Measurements from ENCODE around the gene PPFIBP2.

Gene PPFIBP2

DNA sequence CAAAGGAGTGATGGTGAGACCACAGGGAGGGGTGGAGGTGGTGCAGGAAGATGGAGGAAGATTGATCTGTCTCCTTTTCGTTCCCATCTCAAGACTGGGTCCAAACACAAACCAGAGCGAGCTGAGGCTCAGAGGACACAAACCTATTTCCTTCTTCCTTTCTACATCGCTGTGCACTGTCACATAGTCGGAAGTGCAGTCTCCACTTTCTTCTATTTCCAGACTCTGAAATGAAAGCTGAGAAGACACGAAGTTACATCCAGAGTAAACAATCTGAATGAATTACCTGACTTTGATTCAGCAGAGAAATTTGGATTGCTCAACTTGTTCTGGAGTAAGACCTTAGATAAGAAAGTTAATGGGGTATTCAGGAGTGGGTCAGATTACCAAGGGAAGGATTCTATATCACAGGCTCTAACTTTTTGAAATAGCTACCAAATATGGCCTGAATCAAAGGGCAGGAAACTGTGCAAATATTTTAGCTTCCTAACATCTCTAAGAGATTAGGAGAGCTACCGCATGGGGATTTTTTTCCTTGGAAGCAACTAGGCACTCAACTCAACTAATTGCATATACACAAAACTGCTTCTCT is 178.1 kb downstream of the PPFIBP2 start:
- no peak for DNase-seq (ENCODE audit: low read depth, low spot score)

DNA sequence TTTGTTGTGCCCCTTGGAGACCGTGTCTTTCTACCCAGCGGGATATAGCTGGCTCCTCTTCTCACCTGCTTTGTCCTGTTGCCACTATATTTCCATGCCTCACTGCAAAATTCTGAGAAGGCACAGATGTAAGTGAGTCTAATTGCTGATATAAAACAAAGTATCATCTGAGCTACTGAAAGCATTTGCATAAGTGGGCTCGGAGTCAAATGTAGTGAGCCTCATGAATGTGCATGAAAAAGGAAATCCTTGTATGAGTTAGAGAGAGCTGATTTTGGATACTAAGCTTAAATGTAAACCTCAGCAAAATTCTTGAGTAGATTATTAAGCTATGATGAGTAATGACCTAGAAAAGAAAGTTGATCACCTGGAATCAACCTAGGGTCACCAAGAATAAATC is 178.6 kb downstream of the PPFIBP2 start:
- no peak for DNase-seq (ENCODE audit: low read depth, low spot score)

GRCh38 chr11:7694235-7694634 is 180.4 kb downstream of the PPFIBP2 start:
- DNase-seq (ENCODE audit: low read depth, low spot score): no peak

DNA sequence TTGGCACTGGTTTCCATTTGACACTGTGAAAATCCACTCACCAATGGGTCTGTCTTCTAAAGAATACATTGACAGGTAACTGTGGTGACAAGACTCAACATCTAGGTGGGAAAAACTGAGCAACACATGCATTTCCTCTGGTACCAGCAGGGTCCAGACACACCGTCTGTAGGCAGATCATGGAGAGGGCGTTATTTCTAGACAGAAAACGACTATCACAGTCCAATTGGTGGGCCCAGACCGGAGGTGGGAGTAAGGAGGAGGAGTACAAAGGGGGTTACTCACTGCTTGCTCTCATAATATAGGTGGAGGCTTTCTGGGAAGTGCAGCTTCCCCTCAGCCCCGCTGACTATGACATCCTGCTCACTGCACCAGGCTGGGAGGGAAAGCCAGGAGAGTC is 182.6 kb downstream of the PPFIBP2 start:
- DNase-seq (ENCODE audit: low read depth, low spot score): no peak
